ENCODE results near the gene MAPKAP1.

DNA sequence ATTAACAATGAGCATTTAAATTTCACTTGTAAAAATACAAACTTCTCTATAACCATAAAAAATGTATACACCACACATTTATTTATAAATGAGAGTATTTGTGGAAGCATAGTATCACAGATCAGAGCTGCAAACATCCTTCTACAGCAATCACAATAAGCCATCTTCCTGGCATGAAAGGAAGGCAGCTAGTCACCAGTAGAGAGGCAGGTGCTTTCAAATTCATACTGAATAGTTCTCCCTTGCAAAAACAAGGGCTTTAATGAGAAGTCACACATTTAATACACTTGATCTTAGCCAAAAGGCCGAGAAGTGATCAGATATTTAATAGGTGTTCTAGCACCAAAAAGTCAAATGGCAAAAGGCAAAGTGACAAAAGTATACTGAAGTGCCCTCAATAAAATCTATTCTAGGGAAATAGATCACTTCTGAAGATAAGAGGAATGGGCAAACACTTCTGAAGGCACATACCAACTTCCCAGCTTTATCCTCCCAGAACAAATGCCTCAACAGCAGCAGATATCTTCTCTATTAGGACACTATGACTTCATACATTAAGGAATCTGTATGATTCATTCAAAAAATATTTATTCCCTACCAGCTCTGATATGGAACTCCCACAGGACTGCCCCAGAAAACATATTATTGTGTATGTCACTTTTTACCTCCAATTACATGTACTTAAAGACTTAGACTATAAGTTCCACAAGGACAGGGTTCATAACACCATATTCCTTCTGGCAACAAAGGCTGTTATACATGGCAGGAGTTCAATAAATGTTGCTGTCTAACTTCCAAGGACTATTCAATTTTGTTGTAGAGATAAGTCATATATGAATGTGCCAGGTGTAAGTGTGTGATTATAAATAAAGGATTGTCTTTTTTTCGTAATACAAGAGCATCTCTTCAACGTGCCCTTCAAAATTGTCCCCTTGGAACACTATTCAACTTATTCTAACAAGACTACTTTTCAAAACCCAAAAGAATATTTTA lies 31.7 kb downstream of the MAPKAP1 start:
- TF ChIP-seq, protein P1, sequence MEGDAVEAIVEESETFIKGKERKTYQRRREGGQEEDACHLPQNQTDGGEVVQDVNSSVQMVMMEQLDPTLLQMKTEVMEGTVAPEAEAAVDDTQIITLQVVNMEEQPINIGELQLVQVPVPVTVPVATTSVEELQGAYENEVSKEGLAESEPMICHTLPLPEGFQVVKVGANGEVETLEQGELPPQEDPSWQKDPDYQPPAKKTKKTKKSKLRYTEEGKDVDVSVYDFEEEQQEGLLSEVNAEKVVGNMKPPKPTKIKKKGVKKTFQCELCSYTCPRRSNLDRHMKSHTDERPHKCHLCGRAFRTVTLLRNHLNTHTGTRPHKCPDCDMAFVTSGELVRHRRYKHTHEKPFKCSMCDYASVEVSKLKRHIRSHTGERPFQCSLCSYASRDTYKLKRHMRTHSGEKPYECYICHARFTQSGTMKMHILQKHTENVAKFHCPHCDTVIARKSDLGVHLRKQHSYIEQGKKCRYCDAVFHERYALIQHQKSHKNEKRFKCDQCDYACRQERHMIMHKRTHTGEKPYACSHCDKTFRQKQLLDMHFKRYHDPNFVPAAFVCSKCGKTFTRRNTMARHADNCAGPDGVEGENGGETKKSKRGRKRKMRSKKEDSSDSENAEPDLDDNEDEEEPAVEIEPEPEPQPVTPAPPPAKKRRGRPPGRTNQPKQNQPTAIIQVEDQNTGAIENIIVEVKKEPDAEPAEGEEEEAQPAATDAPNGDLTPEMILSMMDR (IDR thresholded peaks at IDR 0.05): no peak
- TF ChIP-seq POLR2A (IDR thresholded peaks at IDR 0.05) (no peak), POLR2AphosphoS5 (IDR thresholded peaks at IDR 0.05) (no peak)

Measured in gastroesophageal sphincter (tissue), 3 donors.